Measurements from ENCODE around the gene SPAG16.

GRCh38 chr2:213271947-213272346, 12.3 kb upstream of the SPAG16 start:
- TF ChIP-seq, protein P1, sequence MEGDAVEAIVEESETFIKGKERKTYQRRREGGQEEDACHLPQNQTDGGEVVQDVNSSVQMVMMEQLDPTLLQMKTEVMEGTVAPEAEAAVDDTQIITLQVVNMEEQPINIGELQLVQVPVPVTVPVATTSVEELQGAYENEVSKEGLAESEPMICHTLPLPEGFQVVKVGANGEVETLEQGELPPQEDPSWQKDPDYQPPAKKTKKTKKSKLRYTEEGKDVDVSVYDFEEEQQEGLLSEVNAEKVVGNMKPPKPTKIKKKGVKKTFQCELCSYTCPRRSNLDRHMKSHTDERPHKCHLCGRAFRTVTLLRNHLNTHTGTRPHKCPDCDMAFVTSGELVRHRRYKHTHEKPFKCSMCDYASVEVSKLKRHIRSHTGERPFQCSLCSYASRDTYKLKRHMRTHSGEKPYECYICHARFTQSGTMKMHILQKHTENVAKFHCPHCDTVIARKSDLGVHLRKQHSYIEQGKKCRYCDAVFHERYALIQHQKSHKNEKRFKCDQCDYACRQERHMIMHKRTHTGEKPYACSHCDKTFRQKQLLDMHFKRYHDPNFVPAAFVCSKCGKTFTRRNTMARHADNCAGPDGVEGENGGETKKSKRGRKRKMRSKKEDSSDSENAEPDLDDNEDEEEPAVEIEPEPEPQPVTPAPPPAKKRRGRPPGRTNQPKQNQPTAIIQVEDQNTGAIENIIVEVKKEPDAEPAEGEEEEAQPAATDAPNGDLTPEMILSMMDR (IDR thresholded peaks at IDR 0.05): no peak
- TF ChIP-seq POLR2A (IDR thresholded peaks at IDR 0.05) (no peak), EP300 (IDR thresholded peaks at IDR 0.05) (no peak)

Data from tibial nerve (tissue), 4 donors.